ENCODE data around the gene FANCE.

FANCE gene

GRCh38 chr6:35468980-35469750 is 17.0 kb downstream of the FANCE start:
- DNase-seq, result peak; percentile 6

DNA sequence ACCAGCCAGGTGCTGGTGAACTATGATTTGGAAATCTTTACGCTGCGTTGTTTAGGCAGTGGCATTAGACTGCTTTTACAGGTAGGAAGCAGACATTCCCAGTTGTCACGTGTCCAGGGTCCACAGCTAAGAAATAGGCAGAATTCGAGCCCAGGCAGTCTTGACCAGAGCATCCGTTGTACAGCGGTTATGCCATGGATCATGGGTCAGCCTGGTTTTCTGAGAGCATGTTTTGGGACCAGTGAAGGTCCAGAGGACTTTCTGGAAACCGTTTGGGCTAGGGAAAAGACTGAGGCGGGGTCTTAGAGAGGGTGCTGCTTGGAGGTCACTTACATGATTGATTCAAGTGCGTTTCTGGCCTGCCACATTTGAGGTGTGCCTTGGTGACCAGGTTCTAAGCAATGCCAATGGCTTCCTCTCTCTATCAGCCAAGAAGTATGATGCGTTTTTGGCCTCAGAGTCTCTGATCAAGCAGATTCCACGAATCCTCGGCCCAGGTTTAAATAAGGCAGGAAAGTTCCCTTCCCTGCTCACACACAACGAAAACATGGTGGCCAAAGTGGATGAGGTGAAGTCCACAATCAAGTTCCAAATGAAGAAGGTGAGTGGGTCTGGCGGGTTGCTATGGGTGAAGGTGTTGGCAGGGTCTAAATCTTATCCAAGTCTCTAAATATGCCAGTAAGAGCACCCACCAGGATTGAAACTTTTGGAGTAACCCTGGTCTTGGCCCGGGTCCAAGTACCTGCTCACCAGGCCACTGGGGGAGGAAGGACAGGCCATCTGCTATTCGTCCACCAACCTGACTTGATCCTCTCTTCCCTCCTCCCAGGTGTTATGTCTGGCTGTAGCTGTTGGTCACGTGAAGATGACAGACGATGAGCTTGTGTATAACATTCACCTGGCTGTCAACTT is 17.9 kb downstream of the FANCE start:
- DNase-seq, result no peak

DNA sequence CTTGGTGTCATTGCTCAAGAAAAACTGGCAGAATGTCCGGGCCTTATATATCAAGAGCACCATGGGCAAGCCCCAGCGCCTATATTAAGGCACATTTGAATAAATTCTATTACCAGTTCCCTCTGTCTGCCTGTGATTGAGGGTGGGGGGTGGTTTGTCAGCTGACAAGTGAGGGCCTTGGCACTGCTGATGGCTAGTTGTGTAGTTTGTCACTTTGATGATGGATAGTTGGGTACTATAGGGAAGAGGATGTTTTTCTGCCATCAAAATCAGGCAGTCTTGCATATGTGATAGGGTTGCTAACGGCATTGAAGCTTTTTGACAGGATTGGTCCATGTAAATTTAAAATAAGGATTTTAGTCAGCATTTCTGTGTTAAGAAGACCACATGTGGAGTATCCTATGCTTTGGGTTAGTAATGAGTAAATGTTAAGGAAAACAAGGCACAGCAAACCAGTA is 18.6 kb downstream of the FANCE start:
- no peak for DNase-seq

GRCh38 chr6:35471836-35472345 is 19.8 kb downstream of the FANCE start:
- DNase-seq, result no peak

DNA sequence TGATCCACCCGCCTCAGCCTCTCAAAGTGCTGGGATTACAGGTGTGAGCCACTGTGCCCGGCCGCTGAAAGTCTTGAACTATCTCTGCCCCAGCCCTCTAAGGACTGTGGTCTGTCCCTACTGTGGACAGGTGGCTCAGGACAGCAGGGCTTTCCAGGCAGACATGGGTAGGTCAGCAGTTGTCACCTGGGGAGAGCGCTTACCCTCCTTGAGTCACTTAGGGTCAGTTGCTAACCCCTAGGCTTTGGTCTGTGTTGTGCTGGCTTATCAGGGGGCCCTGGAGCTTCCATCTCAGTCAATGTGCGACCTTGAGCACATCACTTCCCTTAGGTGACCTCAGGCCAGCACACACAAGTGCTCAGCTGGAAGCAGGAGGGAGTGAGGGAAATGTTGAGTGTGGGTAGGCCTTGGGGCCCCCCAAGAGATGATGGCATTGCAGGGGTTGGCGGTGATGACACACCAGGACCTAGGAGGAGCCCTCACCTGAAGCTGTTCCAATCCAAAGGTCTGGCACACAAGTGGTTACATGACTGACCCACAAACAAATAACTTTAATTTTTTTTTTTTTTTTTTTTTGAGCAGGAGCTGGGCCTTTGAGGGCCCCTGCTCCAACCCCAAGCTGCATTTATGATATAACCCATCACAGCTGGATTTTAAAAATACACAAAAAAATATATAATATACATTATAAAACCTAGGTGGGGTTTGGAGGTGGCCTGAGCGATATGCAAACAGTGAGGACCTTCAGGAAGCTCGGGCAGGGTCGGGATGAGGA is 21.1 kb downstream of the FANCE start:
- DNase-seq, result no peak

- DNase-seq, result no peak
Observed at GRCh38 chr6:35473850-35474130, 21.7 kb downstream of the FANCE start.

DNA sequence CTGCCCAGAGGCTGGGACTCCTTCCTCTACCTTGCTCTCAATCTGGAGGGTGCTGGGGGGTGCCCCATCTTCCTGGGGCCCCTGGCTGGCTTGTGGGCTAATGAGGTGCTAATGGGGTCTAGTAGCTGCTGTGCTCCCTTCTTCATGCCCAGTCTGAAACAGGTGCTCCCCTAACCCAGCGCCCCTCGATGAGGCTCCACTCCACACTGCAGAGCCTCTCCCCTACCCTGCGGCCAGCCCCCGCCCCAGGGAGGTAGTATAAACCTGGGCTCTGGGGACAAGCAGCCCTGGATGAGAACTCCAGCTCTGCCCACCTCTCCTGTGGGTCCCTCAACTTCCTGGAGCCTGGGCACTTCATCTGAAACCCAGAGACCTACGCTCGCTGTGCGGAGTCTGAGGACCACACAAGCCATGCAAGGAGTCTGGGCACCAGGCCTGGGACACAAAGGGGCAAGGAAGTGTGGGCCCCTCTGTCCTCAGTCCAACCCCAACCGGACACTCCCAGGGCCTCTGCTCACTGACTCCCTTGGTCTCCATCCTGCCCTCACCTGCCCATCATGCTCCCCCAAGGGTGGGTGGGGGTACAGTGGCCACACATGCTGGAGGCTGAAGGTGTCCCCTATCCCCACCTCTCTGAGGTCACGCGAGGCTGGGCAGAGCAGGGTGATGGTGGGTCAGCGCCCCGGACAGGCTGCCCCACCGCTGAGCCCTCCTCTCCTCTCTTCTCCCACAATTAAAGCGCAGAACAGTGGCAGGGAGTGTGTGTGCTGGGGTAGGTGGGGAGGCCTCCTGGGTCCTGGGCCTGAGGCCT is 22.2 kb downstream of the FANCE start:
- DNase-seq, result no peak

DNA sequence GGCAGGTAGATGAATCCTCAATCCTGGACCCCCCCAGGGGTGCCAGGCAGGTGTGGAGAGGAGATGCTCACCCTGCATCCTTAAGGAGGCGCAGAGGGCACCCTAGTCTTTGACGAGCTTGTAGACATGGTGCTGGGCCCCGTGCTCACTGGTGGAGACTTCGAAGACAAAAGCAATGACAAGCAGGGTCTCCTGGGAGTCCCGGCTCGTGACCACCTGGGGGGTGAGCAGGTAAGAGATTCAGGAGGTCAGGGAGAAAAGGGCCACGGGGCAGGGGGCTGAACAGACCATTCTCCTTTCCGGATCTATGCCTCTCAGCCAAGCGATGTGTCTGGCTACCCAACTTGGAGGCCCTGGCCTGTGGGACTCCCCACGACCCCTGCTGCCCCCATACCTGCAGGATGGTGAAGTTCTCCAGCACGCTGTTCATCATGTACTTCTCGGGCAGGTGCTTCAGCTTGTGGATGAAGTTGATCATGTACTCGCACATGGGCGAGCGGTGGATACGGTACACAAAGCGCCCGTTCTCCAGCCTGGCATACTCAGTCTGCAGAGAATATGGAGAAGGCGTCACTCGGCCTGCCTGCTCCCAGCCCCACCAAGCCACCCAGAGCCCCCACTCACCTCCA is 22.9 kb downstream of the FANCE start:
- DNase-seq, result no peak

- no peak for DNase-seq
Observed at GRCh38 chr6:35475573-35475972, 23.4 kb downstream of the FANCE start.

- no peak for DNase-seq
Observed at GRCh38 chr6:35476004-35476403, 23.9 kb downstream of the FANCE start.

GRCh38 chr6:35477028-35477427 is 24.9 kb downstream of the FANCE start:
- DNase-seq, result no peak

- no peak for DNase-seq
Observed at GRCh38 chr6:35477551-35478179, 25.5 kb downstream of the FANCE start.

DNA sequence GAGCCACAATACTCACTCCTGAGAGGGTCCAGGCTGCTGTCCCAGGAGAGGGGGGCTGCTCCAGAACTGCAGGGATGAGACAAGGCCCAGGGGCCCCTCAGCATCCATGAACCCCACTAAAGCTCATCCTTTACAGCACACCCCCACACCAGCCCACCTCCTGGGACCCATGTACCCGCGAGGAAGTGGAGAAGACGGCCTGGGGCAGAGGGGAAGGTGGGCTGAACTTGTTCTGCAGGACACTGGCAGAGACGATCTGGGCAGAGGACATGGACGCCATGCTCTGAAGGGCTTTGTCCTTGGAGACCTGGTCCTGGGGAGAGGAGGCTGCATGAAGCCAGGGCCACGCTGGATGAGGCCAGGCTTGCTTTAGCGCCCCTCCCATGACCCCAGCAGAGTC is 26.1 kb downstream of the FANCE start:
- DNase-seq, result no peak

DNA sequence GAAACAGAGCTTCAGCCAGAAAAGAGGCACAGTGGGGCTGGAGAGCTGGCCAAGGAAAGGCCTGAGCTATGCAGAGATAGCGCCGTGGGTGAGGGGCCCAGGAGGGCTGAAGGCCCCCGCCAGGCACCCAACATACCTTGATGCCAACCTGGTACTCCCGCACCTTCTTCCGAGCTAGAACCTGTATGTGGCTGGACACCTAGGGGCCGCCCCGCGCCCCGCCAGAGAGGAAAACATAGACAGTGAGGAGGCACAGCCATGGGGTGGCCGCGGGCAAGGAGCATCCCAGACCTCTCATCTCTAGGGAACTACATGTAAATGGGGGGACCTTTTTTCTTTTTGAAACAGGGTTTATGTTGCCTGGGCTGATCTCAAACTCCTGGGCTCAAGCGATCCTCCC is 28.0 kb downstream of the FANCE start:
- no peak for DNase-seq

- DNase-seq, result no peak
Observed at GRCh38 chr6:35481226-35481625, 29.1 kb downstream of the FANCE start.

DNA sequence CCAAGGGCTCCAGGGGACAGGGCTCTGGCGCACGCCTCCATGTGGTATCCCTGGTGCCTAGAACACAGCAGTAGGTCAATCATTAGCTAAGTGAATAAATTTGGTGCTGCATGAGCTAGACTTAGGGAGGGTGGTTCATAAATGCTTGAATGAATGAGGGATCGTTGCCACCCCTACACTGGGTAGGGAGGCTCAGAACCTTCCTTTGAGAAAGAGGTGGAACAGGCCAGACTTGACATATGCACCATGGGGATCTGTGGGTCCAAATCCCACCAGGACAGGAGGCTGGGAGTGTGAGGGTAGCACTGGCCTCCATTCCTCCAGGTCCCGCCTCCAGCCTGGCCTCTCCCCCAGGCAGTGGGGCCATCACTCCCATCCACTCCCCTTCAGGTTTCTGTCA is 30.9 kb downstream of the FANCE start:
- DNase-seq, result no peak

- DNase-seq, result no peak
Observed at GRCh38 chr6:35483490-35483889, 31.4 kb downstream of the FANCE start.

GRCh38 chr6:35483893-35484645 is 31.9 kb downstream of the FANCE start:
- no peak for DNase-seq

DNA sequence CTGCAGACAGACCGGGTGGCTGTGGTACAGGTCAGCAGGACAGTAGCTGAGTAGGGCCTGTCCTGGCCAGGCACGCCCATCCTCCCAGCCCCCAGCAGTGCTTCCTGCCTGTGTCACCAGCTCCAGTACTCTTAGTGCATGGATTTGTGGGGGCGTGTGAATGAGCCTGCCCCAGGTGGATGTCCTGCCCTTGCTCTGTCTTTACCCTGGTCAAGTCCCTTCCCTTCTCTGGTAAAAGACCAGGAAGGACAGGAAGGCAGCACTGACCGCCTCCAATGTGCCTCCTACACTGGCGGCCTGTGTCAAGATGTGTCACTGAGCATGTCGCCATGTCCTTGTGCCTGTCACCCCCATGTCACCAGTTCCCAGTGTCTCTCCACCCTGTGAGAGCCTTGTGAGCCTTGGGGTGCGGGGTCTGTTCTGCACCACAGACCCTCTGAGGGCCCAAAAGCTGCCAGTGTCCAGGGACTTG is 32.8 kb downstream of the FANCE start:
- no peak for DNase-seq

DNA sequence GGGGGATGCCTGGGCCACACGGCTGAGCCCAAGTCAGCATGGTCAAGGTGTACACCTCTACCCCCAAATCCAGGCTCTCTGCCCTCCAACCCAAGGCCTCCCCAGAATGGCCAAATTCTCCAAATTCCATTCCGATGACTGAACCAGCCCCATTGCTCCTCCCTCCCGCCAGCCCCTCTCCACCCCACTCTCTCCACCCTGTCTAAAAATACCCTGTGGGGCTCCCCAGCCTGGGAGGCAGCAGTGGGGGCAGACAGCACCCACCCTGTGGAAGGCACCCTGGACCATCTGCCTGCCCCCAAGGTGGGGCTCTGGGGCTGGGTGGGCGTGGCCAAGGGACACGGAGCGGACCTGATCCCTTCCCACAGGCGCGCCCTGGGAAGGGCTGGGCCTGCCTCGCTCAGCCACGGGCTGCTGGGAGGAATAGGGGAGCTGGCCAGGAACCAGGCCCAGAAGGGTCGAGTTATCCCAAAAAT is 33.3 kb downstream of the FANCE start:
- no peak for DNase-seq

Data from midbrain (tissue), 1 donor.